NCI-H345 treated with DMSO at 0.1 percent for 48 hours (cell line): ENCODE measurements around the gene OLFM1.

Experiments
- DNase-seq: peaks from one replicate; lab custom pipeline; 2025; ENCODE audit not compliant: unreplicated experiment; lab: John Stamatoyannopoulos, UW

OLFM1 gene

DNA sequence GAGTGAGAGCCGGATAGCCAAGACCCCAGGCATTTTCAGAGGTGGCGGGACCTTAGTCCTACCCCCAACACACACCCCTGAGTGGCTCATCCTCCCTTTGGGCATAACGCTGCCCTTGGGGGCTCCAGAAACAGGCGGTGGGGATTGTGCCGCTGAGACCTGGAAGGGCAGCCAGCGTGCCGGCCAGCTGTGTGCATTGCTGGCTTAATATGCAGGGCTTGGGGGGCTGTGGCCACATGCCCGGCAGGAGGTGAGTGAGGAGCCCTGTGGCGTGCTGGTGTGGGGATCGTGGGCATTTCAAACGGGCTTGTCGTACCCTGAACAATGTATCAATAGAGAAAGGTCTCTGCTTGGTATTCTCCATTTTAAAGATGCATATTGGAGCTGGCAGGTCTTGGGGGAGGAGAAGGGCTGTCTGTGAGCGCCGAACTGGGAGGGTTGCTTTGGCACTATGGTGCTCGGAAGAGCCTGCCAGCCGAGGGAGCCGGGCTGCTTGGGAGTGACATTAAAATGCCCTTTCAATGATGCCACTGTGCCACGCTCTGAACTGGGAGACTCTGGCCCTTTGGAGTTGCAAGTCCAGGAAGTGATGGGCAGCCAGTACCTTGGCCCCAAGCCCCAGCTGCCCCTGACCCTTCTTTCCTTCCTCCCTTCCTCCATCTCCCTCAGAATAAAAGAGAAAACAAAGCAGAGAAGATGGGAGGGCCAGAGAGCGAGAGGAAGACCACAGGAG, 11.2 kb upstream of the OLFM1 start:
- DNase-seq = no peak

DNA sequence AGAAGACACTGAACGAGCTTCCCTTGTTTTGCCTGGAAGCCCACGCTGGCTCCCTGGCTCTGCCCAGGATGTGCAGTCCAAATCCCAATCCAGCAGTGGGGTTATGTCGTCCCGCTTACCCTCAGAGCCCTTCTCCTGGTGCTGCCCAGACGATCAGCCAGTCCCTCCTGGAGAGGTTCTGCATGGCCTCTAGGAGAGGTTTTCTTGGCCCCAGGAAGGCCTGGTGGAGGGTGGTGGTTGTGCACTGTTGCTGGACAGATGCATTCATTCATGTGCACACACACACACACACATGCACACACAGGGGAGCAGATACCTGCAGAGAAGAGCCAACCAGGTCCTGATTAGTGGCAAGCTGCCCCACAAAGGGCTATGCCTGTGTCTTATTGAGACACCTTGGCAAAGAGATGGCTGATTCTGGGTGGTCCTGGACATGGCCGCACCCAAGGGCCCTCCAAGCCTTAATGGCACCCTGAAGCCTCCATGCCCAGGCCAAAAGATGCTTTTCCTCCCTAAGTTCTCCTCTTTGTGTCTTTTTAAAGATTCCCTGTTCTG, 10.5 kb upstream of the OLFM1 start:
- DNase-seq = no peak

DNA sequence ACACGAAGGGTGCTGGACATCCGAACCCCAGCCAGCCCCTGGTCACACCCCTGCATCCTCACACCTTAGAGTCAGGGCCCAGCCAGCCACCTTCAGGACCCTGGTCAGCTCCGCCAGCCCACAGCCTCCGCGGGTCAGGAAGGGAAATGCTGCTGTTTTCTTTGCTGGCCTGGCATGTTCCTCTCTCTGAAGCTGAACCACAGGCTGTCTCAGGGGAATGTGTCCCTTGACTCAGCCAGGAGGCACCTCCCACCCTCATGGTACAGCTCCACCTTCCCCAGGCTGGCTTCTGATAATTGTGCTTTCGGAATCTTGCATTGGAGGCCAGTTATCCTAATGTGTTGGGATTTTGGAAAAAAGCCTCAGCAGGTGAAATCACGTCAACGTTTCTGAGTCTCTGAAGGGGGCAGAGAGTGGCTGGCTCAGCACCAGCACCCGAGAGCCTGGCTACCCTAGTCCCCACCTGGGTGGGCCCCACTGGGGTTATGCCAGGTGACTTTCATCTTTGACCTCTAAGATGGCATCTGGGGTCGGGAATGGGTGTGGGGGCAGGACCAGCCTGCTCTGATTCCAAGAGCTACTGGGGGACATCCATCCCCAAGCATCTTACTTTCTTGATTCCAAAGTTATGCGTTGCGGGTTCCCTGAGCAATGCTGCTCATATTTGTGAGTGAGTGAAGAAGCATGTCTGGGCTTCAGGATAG, 9.8 kb upstream of the OLFM1 start:
- DNase-seq = no peak

DNA sequence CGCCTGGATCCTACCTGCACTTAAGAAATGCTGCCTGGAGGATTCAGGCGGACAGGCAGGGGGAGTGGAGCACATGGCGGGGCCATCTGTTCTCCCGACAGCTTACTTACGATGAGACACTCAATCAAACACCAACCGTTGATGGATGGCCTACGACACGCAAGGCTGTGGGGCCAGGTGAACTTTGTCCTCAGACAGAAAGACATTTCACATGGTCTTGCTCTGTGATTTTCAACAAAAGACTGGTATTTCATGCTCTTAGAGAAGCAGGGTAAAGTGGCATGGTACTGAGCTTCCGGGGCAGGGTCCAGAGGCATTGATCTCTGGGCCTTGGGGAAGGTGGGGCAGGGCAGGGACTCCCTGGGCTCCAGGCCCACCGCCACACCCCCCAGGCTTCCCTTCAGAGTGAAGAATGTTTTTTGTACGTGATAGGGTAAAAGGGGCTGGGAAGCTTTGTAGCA, 9.1 kb upstream of the OLFM1 start:
- no peak for DNase-seq

DNA sequence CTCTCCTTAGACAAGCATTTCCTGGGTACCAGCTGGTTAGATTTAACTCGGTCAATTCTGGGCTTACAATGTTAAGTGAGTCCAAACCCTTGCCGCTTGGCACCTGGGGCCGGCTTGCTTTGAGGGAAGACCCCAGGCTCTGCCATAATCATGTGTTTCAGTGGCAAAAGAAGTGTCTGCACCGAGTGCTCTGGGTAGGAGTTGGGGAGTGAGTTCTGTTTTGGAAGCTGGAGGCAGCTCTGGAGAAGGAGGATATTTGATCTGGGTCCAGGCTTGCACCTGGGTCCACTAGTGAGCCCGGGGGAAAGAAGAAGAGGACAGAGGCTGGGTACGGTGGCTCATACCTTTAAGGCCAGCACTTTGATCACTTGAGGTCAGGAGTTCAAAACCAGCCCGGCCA, 8.4 kb upstream of the OLFM1 start:
- DNase-seq = no peak

DNA sequence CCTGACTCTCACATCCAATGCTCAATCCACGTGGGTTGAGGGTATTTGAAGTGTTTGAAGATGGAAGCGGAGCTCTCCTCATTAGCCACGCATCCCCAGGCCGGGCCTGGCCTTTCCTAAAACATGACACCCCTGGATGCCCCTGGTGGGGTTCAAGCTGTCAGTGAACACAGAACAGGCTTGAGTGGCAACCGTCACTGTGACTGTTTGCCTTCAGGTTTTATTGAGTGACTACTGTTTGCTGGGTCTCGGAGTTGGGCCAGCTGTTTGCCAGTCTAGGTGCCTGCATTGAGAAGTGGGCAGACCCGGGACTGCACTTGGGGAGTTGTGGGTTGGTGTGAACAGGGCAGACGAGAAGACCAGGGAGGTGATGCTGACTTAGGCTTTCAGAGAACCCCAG, 7.8 kb upstream of the OLFM1 start:
- DNase-seq = no peak

DNA sequence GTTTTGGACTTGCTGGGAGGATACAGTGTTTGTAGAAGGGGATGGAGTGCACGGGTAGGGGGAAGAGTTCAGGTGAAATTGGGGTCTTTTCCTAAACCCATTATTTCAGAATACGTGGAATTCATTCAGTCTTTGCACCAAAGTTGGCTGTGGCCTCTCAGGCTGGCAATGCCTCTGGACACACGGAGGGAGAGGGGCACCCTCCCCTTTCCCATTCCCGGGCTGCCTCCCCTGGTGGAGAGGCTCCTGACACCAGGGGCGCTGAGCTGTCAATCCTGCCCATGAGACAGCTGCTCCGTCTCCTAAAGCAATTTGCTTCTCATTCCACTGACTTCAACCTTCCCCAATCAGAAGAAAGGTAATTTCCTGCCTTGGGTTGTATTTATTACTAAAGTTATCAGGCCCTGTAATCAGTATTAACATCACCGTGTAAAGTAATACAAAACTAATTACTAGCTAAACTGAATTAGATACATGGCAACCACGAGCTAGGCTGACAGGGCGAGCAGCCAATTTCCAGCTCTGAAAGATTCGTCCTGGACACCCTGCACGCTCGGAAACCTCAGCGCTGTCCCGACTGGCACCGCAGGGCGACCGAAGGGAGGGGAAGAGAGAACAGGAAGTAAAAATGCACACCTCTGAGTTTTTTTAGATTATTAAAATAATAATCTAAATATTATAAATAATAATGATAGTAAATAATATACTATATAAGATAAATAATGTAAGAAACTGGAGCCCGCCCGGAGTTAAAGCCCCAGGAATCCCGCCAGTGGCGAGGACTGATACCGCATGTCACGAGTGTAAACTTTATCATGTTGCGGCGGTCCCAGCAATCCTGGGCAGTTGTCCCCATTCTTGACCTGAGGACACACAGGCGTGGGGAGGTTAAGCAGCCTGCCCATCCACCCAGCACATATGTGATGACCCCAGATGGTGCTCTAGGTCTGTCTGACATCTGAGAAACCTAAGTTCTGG, 6.9 kb upstream of the OLFM1 start:
- DNase-seq = no peak

DNA sequence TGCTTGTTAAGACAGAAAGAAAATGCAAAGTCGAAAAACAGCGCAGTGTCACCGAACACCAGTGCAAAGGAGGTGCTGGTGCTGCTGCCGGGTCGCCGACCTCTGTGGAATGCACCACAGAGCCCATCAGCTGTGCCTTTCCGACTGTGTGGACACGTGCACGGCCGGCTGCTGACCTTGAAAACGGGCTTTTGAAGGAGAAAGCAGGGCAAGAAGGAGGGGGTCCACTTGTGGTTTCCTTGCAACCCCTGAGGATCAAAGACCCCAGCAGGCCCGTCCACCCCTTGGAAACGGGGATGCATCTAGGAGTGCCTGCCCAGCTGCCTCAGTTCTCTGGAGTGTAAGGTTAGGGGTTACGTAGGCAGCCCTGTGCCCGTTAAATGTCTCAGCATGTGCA, 6.2 kb upstream of the OLFM1 start:
- DNase-seq = no peak

DNA sequence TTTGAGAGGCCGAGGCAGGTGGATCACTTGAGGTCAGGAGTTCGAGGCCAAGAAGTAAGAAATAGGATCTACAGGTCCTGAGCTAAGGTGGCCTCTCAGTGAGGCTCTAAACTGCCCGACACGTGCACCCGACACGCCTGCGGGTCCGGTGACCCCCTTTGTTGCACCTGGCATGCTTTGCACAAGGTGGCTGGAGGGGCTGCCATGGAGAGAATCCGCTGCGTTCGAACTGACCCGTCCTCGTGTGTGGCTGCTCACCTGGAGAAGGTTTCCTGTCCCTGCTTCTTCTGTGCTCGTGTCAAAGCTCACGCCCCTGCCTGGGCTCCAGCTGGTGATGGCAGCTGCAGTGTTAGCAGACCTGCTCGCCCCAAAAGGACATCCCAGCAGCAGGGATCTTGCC, 5.7 kb upstream of the OLFM1 start:
- DNase-seq = no peak

DNA sequence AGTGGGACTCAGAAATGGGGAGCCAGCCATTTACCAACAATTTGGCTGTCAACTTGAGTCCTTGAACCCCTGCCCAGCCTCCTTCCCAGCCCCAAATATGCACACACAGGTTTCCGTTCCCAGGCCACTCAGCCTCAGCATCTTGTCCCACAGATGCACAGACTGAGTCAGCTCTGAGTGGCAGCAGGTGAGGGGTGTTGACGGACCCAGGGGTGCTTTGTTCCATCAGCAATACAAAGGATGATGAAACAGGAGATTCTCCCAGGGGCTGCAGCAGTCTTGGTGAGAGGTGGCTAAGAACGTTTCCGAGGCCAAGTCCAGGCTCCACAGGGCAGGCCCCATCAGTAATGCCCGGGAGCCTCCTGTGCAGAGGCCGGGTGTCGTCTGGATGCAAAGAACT, 4.9 kb upstream of the OLFM1 start:
- no peak for DNase-seq

DNA sequence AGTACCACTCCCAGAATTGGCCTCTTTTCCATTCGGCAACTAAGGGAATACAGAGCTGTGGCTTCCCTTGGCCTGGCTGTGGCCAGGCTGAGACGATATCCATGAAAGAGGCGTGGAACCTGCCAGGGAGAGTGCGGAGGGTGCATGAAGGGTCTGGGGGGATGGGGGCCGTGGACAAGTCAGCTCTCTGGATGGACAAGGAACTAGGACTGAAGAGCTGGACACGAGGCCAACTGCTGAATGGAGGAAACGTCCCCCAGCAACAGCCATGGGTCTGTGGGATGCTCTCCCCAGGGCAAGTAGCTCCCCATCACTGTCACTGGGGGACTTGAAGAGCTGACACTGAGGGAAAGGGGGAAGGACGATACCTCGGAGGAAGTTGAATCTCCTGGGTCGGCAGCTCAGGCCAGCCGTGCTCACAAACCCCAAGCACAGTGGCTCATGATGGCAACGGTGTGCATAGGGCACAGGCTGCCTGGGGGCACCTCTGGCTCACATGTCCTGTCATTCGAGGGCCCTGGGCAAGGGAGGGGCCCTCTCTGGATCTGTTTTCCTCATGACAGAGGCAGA, 4.1 kb upstream of the OLFM1 start:
- no peak for DNase-seq

DNA sequence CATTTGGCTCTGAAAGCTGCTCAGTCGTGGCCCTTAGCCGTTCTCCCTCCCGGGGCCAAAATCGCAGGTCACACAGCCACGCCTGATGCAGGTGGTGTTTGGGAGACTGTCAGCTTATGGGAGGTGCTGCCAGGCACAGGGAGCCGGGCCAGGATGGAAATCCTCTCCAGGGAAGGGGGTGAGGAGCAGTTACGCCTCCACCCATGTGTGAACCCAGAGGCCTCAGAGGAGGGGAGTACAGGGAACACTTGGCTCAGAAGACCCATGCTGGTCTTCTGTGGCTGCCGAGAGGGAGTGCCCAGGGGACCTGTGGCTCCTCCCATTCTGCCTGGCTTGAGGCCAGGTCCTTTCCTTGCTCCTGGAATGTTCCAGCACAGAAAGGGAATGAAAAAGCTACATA, 3.6 kb upstream of the OLFM1 start:
- DNase-seq = no peak

DNA sequence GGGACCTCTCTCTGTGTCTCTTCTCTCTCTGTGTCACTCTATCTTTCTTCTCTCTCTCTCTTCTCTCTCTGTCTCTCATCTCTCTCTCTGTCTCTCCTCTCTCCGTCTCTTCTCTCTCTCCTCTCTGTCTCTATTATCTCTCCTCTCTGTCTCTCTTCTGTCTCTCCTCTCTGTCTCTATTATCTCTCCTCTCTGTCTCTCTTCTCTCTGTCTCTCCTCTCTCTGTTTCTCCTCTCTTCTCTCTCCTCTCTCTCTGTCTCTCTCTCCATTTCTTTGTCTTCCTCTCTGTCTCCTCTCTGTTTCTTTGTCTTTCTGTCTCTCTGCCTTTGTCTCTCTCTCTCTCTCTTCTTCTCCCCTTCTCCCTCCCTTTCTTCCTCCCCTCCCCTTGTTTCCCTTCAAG, 3.2 kb upstream of the OLFM1 start:
- no peak for DNase-seq

DNA sequence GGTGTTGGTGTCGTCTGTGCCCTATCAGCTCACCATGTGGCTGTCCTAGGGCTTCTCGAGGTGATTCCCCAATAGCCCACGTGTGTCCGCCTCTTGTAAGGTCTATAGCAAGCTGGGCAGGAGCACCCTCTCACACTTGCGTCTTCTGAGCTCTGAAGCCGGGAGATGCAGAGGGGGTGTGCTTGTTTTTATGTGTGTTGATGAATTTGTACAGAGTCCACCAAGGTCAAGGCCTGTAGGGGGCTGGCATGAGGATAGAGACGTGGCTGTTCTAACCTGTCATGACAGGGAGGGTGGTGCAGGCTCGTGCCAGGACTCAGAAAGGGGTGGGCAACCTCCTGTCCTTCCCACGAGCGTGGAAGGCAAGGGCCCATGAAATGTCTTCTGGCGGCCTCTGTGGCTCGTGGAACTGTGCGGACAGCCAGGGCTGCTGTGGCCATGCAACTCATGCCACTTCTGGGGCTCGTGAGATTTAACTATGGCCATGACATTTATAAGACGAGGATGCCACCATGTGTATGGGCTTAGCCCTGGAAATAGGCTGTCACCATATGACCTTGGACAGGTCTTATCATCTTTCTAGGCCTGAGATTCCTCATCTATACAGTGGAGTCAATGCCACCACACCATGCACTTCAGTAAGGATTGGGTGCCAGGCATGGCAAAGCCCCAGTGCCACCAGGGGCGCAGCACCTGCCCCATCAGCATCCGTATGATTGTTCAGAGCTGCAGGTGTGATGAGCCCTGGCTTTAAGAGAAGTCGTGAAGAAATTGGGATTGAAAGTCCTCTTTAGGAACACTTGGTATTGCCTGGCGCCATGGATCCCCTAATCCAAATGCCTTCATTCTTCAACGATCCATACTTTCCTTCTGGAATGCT, 2.3 kb upstream of the OLFM1 start:
- no peak for DNase-seq

DNA sequence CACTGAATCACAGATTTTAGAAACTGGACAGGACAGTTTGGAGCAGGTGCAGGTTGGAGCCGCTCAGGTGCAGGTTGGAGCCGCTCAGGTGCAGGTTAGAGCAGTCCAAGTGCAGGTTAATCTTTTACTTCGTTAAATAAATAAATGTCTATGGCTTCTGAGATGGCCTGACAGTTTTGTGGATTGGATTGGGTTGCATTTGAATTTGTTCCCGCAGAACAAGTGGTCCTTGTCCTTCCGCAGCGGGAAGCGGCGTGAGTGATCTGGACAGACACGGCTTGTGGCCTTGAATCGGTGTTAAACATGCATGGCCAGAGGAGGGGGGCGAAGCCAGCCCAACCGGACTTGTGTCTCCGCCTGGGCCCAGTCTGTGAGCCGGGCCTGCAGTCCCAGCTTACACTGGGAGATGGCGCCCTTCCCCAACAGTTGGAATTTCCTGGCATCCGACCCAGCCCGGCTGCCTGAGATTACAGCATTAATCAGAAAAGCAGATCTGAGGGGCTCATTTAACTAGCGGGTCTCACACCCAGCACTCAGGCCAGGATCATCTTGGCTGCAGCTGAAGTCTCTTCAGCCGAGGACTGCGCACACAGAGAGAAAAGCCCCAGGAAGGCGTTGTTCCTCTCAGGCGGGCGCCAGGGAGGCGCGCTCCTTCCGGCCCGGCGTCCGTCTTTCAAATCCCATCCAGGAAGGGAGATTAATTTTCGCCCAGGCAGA, 1.5 kb upstream of the OLFM1 start:
- DNase-seq = peak; percentile 82

DNA sequence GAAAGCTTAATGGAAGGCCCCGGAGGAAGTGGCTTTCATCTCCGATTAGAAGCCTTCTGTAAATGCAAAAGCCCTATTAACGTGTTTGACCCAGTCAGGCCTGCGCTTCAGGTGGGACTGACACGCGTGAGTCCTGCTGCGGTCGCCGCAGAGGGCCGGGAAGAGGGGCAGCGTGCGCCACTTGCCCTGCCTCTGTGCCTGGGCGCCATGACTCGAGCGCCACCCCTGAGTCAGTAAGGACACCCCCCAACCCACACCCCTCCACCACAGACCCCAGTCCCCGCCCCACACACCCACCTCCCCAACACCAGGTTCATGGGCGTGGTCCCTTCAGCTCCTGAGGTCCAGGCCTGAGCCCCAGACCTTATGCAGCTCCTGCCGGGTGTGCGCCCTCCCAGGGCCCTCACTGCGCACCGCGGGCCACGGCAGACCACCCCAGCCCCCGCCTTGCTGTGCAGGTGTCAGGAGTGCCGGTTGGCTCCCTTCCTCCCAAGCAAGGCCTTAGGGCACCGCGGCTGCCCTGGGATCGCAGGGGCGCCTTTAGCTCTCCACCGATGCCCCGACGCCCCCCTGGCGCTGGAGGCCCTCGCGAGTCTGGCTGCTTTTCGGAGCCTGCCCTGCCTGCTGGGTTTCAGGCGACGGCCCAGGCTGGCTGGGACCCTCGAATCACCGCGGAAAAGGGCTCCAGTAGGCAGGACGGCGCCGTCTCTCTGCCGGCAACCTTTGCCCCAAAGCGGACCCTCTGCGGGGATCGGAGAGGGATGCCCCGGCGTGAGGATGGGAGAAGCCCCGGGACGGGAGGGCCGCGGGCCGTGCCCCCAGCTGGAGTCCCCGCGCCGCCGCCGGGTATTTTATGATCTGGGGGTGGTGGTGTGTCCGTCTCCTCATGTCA, 625 bp upstream of the OLFM1 start:
- DNase-seq = no peak

DNA sequence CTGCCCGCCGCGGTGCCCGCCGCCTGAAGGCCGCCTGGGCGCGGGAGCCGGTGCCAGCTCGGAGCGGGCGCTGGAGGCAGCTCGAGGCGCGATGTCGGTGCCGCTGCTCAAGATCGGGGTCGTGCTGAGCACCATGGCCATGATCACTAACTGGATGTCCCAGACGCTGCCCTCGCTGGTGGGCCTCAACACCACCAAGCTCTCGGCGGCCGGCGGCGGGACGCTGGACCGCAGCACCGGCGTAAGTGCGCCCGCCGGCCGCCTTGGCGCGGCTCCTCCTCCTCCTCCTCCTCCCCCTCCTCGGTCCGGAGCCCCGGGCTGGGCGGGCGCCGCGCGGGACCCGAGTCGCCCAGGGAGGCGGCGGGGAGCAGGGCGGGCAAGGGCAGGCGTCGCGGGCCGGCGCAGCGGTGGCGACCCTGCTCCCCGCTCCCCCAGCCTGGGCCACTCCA, 455 bp downstream of the OLFM1 start:
- DNase-seq = no peak

DNA sequence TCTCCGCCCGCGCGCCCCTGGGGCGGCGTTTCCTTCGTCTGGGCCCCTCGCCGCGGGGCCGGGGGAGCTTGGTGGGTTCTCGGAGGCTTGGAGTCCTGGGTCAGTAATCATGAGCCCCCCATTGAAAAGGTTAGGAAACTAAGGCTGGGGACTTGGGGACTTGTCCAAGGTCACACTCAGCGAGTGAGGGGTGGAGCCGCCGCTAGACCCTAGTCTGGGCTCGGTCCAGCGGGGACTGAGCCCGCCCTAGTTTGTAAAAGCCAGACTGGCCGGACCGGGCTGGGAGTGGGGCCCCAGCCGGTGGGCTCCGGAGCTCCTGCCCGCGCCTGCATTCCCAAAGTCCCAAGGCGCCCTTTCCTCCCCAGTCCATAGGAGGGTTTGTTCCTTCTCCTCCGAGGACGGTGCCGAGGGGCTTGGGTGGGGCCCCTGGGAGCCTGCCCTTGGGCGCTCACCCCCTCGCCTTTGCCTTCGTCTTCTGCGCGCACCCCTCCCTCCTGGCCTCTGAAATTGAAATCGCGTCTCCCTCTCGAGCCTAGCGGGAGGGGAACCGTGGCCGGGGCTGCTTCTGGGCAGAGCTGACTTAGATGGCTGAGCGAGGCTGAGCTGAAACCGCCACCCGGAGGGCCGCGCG, 995 bp downstream of the OLFM1 start:
- DNase-seq = no peak
